Left colon (tissue), 2 donors: ENCODE data around the gene UFD1. TPM values are rescaled to one million over a fixed set of nuclear protein-coding genes. Genes with fewer than 3 reads are reported as not detected.

Source experiments
- ATAC-seq: fragments of 200-7000 bp; cut with Tn5 transposase; one replicate; pipeline ENCODE4 v1.9.1; 2020; ENCODE audit warnings: mild to moderate bottlenecking, moderate library complexity
- DNase-seq, 2 donors: peaks; one replicate each; pipeline ENCODE4 v3.0.0-alpha.2; 2020
- intact Hi-C, 2 donors: fragments of 100-400 bp; cut with DNase I in 1 of 2; cut with micrococcal nuclease in 1 of 2; formaldehyde crosslinking; loops; one replicate each; pipeline versions ENCODE4 v1.11.2 to v1.14.0; 2022; cut with DNase I, micrococcal nuclease
- total RNA-seq, 2 donors: library from RNA; stranded (reverse); fragmentation: NEBNext Ultra II Directional; extraction: Animal tissue kit (Norgen Biotek cat#: 25700); gene quantifications; one replicate each; pipeline ENCODE4 v1.2.1, GENCODE V29; 2021
- donor health status: DM: no; HTN: no; CAD: no.
- donor health status: DM: yes; HTN: yes; CAD: no.

Gene UFD1
- total RNA-seq, 2 donors from 2014 or later, result 48.8 to 51.8 TPM

DNA sequence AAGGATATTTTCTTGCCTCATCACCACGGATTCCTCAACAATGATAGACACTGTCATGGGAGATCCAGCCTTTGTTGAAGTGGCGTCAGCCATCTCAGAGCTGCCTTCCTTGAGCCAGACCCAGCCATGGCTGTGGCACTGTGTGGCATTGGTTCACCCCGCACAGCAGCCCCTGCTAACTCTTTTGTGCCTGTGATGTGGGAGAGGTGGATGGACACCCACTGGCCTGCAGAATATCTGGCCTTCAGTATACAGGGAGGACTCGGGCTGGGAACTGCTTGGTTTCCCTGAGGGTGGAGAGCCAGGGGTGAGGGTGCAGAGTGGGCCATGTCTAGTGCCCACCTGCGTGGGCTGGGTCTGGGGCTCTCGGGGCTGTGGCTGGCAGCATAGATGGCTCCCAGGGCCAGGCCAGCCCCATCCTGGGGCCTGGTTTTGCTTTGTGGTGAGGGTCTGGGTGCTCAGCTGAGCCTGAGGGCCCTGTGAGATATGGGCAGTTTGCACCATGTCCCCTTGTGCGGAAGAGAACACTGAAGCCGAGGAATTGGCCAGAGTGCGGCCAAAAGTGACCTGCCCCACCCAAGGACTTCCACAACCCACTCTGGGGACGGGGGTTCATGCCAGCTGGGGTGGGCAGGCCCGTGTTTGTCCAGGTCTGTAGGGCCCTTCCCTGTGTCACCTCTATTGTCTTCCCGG lies 39.1 kb upstream of the UFD1 start:
- intact Hi-C loops, result no loop called here
- ATAC-seq, result no peak
- DNase-seq, result no peak

GRCh38 chr22:19517171-19517500 lies 38.1 kb upstream of the UFD1 start:
- ATAC-seq (no peak), DNase-seq (no peak)
- intact Hi-C loops, result no loop called here

DNA sequence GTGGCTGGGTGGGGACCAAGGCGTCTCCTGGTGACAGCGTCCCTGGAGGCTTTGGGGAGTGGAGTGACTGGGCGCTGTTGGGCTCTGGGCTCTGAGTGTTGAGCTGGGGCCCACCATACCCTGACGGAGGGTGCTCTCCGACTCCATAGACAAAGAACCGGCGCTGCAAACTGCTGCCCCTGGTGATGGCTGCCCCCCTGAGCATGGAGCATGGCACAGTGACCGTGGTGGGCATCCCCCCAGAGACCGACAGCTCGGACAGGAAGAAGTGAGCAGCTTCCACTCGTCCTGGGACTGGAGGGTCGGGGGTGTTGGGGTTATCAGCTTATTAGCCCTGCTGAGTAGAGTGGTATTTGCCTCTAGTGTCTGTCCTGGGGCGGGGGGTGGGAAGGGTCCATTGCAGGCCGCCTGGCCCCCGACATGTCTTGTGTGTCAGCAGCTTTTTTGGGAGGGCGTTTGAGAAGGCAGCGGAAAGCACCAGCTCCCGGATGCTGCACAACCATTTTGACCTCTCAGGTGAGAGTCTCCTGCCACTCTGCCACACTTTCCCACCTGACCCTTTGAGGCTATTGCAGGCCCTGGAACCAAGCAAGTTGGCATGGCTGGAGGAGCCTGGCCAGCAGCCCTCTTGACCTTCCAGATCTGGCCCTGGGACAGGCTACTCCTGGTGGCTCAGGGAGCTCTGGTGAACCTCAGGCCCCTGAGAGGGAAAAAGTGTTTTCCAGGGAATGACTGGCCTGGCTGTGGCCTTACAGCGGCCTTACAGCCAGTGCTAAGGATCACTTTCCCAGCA lies 37.6 kb upstream of the UFD1 start:
- intact Hi-C loops, result no loop called here
- DNase-seq (no peak), ATAC-seq (no peak)

DNA sequence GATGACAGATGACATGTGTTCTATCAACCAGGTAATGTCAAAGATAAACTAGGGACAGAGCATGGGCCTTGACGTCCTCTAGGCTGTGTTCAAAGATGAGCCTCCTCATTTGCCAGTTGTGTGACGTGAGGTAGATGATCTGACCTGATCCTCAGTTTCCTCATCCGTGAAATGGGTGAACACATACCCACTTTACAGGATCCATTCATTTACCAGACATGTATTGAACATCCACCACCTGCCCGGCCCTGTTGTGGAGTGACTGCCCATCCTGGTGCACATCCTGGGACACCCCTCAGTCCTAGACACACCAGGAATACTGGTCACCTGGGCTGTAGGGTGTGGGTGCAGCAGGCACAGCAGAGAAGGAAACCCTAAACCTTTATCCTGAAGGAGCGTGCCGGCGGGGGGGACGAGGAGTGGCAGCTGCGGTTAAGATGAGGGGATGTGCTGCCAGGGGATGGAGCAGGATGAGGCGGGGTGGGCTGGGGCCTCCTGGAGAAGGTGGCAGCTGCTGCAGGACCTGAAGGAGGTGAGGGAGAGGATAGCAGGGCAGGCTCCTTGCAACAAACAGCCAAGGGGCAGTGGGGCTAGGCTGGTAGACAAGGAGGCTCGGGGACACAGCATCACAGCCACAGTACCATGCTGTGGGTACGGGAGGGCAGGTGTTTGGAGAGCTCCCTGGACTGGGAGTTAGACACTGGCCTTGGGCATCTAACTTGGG lies 36.8 kb upstream of the UFD1 start:
- DNase-seq (no peak), ATAC-seq (no peak)
- intact Hi-C loops, result no loop called here

GRCh38 chr22:19514831-19515565 lies 36.0 kb upstream of the UFD1 start:
- ATAC-seq, result no peak
- intact Hi-C loops, result no loop called here
- DNase-seq, result no peak

GRCh38 chr22:19513823-19514222 lies 34.8 kb upstream of the UFD1 start:
- intact Hi-C loops, result no loop called here
- ATAC-seq, result no peak

GRCh38 chr22:19510919-19511341 lies 31.9 kb upstream of the UFD1 start:
- intact Hi-C loops, result no loop called here
- DNase-seq, result no peak
- ATAC-seq, result no peak

More at GRCh38 chr22:19513823-19514222, 34.8 kb upstream of the UFD1 start:
- DNase-seq, result no peak

DNA sequence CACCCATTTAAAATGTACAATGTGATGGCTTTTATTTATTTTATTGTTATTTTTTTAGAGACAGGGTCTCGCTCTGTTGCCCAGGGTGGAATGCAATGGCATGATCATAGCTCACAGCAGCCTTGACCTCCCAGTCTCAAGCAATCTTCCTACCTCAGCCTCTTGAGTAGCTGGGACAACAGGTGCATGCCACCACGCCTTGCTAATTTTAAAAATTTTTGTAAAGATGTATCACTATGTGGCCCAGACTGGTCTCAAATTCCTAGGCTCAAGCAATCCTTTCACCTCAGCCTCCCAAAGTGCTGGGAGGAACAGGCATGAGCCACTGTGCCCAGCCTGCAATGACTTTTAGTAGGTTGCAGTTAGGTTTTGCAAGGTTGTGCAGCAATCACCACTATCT lies 30.9 kb upstream of the UFD1 start:
- no peak for DNase-seq
- intact Hi-C loops, result no loop called here

DNA sequence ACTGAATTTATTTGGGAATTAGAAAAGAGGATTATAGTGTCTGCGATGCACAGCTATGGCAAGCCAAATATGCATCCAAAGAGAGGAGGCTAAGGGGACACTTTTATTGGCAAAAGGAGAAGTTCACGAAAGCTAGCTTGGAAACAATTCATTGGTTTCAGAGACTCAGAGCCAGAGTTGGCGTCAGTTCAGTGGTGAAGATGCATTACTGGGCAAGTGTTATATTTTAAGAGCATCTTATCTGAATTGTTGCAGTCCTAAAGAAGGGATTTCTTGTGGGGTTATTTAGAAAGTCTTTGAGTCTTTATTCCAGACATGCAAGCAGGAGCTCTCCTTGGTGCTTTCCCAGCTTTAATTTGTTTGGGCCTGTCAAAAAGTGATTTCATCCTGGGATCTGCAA lies 30.2 kb upstream of the UFD1 start:
- no peak for ATAC-seq
- DNase-seq, result no peak
- intact Hi-C loops, result no loop called here

More for the DNA sequence above, 30.9 kb upstream of the UFD1 start:
- no peak for ATAC-seq

DNA sequence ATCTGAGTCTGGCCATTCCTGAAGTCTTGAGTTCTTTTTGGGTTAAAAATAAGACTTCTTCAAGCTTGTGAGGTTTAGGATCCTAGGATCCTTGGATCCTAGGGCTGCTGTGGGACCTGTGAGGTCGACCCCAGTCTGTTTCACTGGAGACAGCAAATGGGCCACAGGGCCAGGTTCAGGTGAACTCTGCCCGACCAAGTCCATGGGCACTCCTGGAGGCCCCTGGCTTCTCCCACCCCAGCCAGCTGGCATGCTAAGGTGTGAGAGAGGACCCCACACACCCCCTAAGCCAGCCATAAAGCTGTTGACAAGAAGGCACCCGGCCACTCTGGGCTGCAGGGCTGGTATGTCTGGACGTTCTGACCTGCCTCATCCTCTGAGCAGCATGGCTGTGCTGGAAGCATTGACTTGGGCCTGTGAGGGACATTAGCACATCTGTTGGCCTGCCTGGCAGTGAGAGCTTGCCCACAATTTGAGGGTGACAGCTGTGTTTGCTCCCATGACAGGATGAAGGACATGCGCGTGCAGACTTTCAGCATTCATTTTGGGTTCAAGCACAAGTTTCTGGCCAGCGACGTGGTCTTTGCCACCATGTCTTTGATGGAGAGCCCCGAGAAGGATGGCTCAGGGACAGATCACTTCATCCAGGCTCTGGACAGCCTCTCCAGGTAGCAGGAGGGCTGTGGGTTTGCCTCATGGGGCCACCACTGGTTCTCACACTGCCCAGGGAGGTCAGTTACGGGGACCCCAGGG lies 29.2 kb upstream of the UFD1 start:
- ATAC-seq, result no peak
- no peak for DNase-seq
- intact Hi-C loops, result no loop called here

GRCh38 chr22:19507534-19507861 lies 28.5 kb upstream of the UFD1 start:
- intact Hi-C loops, result no loop called here

DNA sequence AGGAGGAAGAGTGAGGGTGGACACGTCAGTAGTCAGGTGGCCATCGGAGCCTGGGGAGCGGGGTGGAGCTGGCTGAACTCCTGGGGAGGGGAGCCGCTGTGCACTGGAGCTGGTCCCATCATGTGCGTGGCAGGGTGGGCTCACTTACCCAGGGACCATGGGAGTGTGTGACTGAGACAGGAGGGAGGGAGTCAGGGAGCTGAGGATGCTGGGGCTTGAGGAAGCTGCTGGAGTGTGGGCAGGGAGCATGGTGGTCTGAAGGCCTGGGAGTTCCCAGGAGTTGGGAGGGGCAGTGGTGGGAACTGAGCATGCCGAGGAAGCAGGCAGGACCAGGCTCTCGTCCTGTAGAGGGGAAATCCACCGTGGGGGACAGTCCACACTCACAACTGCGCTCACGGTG lies 27.2 kb upstream of the UFD1 start:
- no peak for ATAC-seq
- no peak for DNase-seq
- intact Hi-C loops, result no loop called here

More at GRCh38 chr22:19507534-19507861, 28.5 kb upstream of the UFD1 start:
- DNase-seq, result no peak
- no peak for ATAC-seq

DNA sequence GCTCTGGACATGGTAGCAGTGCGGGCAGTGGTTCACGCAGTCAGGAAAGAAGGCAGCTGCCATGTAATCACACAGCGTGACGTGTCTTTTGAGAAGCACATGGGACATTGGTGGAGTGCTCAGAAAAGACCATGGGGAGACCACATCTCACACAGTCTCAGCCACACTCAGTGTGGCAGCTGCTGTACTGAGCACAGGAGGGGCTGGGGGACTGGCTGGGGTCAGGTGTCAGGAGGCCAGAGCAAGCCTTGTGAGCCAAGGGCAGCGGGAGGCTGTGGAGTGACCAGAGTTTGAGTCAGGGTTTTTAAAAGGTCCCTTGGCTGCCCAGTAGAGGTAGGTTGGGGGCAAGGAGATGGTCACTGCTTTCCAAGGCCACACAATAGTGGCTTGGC lies 26.7 kb upstream of the UFD1 start:
- DNase-seq (no peak), ATAC-seq (no peak)
- intact Hi-C loops, result no loop called here

GRCh38 chr22:19504900-19505734 lies 26.1 kb upstream of the UFD1 start:
- intact Hi-C loops, result no loop called here
- DNase-seq (no peak), ATAC-seq (no peak)

GRCh38 chr22:19503869-19504268 lies 24.9 kb upstream of the UFD1 start:
- intact Hi-C loops, result no loop called here
- ATAC-seq (no peak), DNase-seq (no peak)

GRCh38 chr22:19503367-19503766 lies 24.4 kb upstream of the UFD1 start:
- intact Hi-C loops, result no loop called here
- DNase-seq (no peak), ATAC-seq (no peak)

DNA sequence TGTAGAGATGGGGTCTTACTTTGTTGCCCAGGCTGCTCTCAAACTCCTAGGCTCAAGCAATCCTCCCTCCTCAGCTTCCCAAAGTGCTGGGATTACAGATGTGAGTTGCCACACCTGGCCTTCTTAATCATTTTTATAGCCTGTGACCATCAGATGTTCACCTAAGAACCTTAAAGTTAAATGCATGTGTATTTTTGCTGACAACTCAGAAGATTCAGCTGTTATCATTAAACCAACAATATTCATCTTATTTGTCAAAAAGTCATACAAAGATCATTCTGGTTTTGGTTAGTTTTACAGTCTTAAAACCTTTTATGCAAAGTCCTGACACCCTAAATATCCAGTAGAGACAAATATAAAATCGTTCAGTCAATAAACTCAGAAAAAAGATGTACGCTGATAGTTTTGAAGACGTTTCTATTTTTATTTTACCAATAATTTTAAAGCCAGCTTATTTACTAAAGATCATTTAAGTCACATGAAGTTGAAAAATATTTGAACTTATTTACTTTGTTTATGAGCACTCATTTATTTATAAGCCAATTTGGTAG lies 23.0 kb upstream of the UFD1 start:
- DNase-seq (no peak), ATAC-seq (no peak)
- intact Hi-C loops, result no loop called here

DNA sequence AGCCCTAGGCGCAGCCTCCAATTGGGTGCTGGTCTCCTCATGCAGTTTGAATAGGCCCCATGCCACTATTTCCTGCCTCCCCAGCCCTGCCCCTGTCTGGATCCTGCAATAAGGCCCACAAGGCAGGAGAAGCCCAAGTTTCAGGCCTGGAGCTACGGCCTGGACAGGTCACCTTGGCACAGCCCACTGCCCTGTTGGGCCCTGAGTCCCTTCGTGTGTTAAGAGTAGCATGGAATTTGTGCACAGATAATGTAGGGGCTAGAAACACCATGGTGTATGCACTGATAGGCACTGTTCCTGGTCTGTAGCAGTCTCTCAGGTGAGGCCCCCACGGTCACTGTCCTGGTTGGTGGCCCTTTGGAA lies 20.9 kb upstream of the UFD1 start:
- DNase-seq (no peak), ATAC-seq (no peak)
- intact Hi-C loops, result no loop called here
